Activated naive CD8-positive, alpha-beta T cell treated with anti-CD3 and anti-CD28 coated beads for 36 hours (primary cell): ENCODE results near the gene NUP85. TPM values are rescaled to one million over a fixed set of nuclear protein-coding genes. Genes with fewer than 3 reads are reported as not detected.

Experiments
- DNase-seq: peaks from one replicate; pipeline ENCODE4 v3.0.0; 2021
- H3K27ac Mint-ChIP-seq: one replicate; pipeline ENCODE4 v1.8.0; 2022; ENCODE audit warnings: mild to moderate bottlenecking, moderate library complexity, mixed read lengths
- H3K27me3 Mint-ChIP-seq: one replicate; pipeline ENCODE4 v1.8.0; 2022; ENCODE audit warnings: mild to moderate bottlenecking, mixed read lengths
- H3K36me3 Mint-ChIP-seq: one replicate; pipeline ENCODE4 v1.8.0; 2021; ENCODE audit warnings: mild to moderate bottlenecking, mixed read lengths
- H3K4me1 Mint-ChIP-seq: one replicate; pipeline ENCODE4 v1.8.0; 2021; ENCODE audit warnings: mixed read lengths
- H3K4me3 Mint-ChIP-seq: one replicate; pipeline ENCODE4 v1.8.0; 2022; ENCODE audit warnings: mild to moderate bottlenecking, moderate library complexity, mixed read lengths
- H3K9me3 Mint-ChIP-seq: one replicate; pipeline ENCODE4 v1.8.0; 2022; ENCODE audit warnings: mixed read lengths
- total RNA-seq, 2 experiments: library from RNA; stranded (reverse); gene quantifications; one replicate each; pipeline ENCODE4 v1.2.3, GENCODE V29; 2021

Gene NUP85
- total RNA-seq, 2 experiments from 2014 or later, result 134 to 137 TPM

GRCh38 chr17:75285123-75285522, 79.6 kb downstream of the NUP85 start:
- Mint-ChIP-seq H3K4me1 (peaks cover 20% of the 10 kb centered on the region), H3K4me3 (no peak overlapping the region), H3K27me3 (peaks cover 4% of the 10 kb centered on the region), H3K27ac (no peak overlapping the region), H3K9me3 (no peaks in the 10 kb centered on the region), H3K36me3 (peaks cover 27% of the 10 kb centered on the region)
- no peak for DNase-seq

Other genes with a start within 250 kb of the NUP85 start
- 1 to 10 TPM; 1.6 to 1.9 TPM for gene HID1, start 232.9 kb upstream of the NUP85 start, total RNA-seq
- 1 to 10 TPM in 1 of 2 experiments, under 1 TPM in 1; 0.74 to 1.2 TPM for gene CDR2L, start 218.0 kb upstream of the NUP85 start, total RNA-seq
- gene MRPL58, start 193.0 kb upstream of the NUP85 start, total RNA-seq, result 10 to 100 TPM; 64.4 to 69.0 TPM
- 100 to 1,000 TPM; 185 to 189 TPM for gene ATP5PD, start 158.7 kb upstream of the NUP85 start, total RNA-seq
- 10 to 100 TPM; 14.1 to 14.7 TPM for gene KCTD2, start 158.5 kb upstream of the NUP85 start, total RNA-seq
- 1 to 10 TPM; 2.1 TPM for gene SLC16A5, start 117.7 kb upstream of the NUP85 start, total RNA-seq
- gene ARMC7, start 95.7 kb upstream of the NUP85 start, total RNA-seq, result 1 to 10 TPM; 6.5 to 6.6 TPM
- gene NT5C, start 73.9 kb upstream of the NUP85 start, total RNA-seq, result 10 to 100 TPM; 71.2 to 74.8 TPM
- gene JPT1, start 51.2 kb upstream of the NUP85 start, total RNA-seq, result 100 to 1,000 TPM; 245 to 250 TPM
- gene SUMO2, start 22.7 kb upstream of the NUP85 start, total RNA-seq, result 100 to 1,000 TPM; 623 to 655 TPM
- gene GGA3, start 55.9 kb downstream of the NUP85 start, total RNA-seq, result 10 to 100 TPM; 63.7 to 72.0 TPM
- 10 to 100 TPM; 93.5 to 96.9 TPM for gene MRPS7, start 56.2 kb downstream of the NUP85 start, total RNA-seq
- 10 to 100 TPM; 35.3 to 38.1 TPM for gene MIF4GD, start 65.6 kb downstream of the NUP85 start, total RNA-seq
- 100 to 1,000 TPM; 103 to 107 TPM for gene SLC25A19, start 83.8 kb downstream of the NUP85 start, total RNA-seq
- gene GRB2, start 200.0 kb downstream of the NUP85 start, total RNA-seq, result 100 to 1,000 TPM; 161 to 165 TPM